Panc1 (cell line): Measurements from ENCODE around the gene ATP6V0D1. TPM values are rescaled to one million over a fixed set of nuclear protein-coding genes. Genes with fewer than 3 reads are reported as not detected.

Source experiments
- ATAC-seq: fragments of 200-7000 bp; cut with Tn5 transposase; 2 replicates; pipeline ENCODE4 v1.9.1; 2020; ENCODE audit warnings: mild to moderate bottlenecking, moderate library complexity
- BruUV-seq: library from RNA; stranded (reverse); fragments of 400-500 nt; replicated peaks from 2 replicates; lab custom pipeline; 2021; lab: Mats Ljungman, UMichigan
- CTCF ChIA-PET: fragments of 300-600 bp; sonication (Branson Sonifier 250); formaldehyde crosslinking; loops from one replicate; lab custom pipeline; 2022; ENCODE audit warnings: antibody characterized with exemption; lab: Charles Lee
- POLR2A ChIA-PET: fragments of 300-600 bp; sonication (Branson Sonifier 250); formaldehyde crosslinking; loops from one replicate; lab custom pipeline; 2022; ENCODE audit warnings: antibody characterized with exemption; lab: Charles Lee
- DNase-seq: peaks from one replicate; pipeline ENCODE4 v3.0.0-alpha.2; 2010; ENCODE audit warnings: low read depth, low spot score
- H3K27ac ChIP-seq: 2 replicates; pipeline ENCODE4 v1.5.1; 2011; ENCODE audit warnings: mild to moderate bottlenecking, low read length, inconsistent platforms
- H3K27me3 ChIP-seq: fragments of 200-500 bp; sonication (Bioruptor generic); 2 replicates; pipeline ENCODE4 v1.6.0; 2014; ENCODE audit warnings: low read length, inconsistent platforms; ENCODE audit not compliant: control insufficient read depth, insufficient read depth
- H3K36me3 ChIP-seq: fragments of 200-500 bp; sonication (Bioruptor generic); 2 replicates; pipeline ENCODE4 v1.5.1; 2014; ENCODE audit warnings: inconsistent platforms, mild to moderate bottlenecking, low read length, moderate library complexity; ENCODE audit not compliant: control insufficient read depth, insufficient read depth
- H3K4me1 ChIP-seq: 2 replicates; pipeline ENCODE4 v1.5.1; 2011; ENCODE audit warnings: inconsistent platforms, mild to moderate bottlenecking, low read length, moderate library complexity; ENCODE audit not compliant: control insufficient read depth, insufficient read depth
- H3K4me3 ChIP-seq, 2 experiments: 2 replicates each; pipeline ENCODE4 v1.5.1; 2011 to 2012; ENCODE audit warnings: low read depth in 2 of 2, low read length in 2 of 2, mild to moderate bottlenecking in 2 of 2, inconsistent platforms in 1 of 2, moderate library complexity in 1 of 2
- H3K9me3 ChIP-seq: fragments of 200-500 bp; sonication (Bioruptor generic); 2 replicates; pipeline ENCODE4 v1.5.1; 2014; ENCODE audit warnings: low read depth, mild to moderate bottlenecking, inconsistent platforms, low read length, moderate library complexity; ENCODE audit not compliant: control insufficient read depth, insufficient read depth
- POLR2AphosphoS5 ChIP-seq: IDR thresholded peaks from 2 replicates; pipeline ENCODE4 v1.6.1; 2012; ENCODE audit warnings: mild to moderate bottlenecking, low read depth, low read length, moderate library complexity
- SIN3A ChIP-seq: IDR thresholded peaks from 2 replicates; pipeline ENCODE4 v1.6.1; 2012; ENCODE audit warnings: low read depth, mild to moderate bottlenecking, low read length, moderate library complexity, borderline replicate concordance; ENCODE audit not compliant: insufficient read depth
- TCF7L2 ChIP-seq: IDR thresholded peaks from 2 replicates; pipeline ENCODE4 v1.6.1; 2011; ENCODE audit warnings: mild to moderate bottlenecking, low read depth, low read length, inconsistent platforms
- in situ Hi-C: cut with HindIII; loops from 2 replicates; pipeline ENCODE4 v1.10.0; 2016; ENCODE audit warnings: low sequenced_read_pairs, low pct_unique_long_range_greater_than_20kb
- intact Hi-C: fragments of 100-400 bp; cut with micrococcal nuclease; formaldehyde crosslinking; loops from one replicate; pipeline ENCODE4 v1.10.0; 2022; ENCODE audit not compliant: unreplicated experiment
- total RNA-seq: library from RNA; stranded (reverse); gene quantifications from one replicate; pipeline ENCODE4 v1.2.1, GENCODE V29; 2021; ENCODE audit not compliant: unreplicated experiment
- TF ChIP-seq, protein P1 (sequence below): fragments of 450-650 bp; IDR thresholded peaks from 2 replicates; pipeline ENCODE4 v1.5.1; 2017; ENCODE audit warnings: mild to moderate bottlenecking
- TF ChIP-seq, protein P2 (sequence below), 2 experiments: IDR thresholded peaks; 2 replicates each; pipeline ENCODE4 v1.6.1; 2011 to 2012; ENCODE audit warnings: low read depth in 2 of 2, control low read depth in 1 of 2, low read length in 1 of 2, mild to moderate bottlenecking in 1 of 2, moderate library complexity in 1 of 2; ENCODE audit not compliant: insufficient read depth in 1 of 2

The ATP6V0D1 gene
- total RNA-seq, 1 experiment from 2014 or later, result 70.8 TPM

GRCh38 chr16:67460168-67460567 lies 20.8 kb downstream of the ATP6V0D1 start:
- DNase-seq, result no peak
- Histone ChIP-seq H3K27ac (no peak overlapping the region), H3K36me3 (no peaks in the 10 kb centered on the region), H3K4me3 (no peak overlapping the region), H3K4me1 (no peaks in the 10 kb centered on the region), H3K9me3 (no peaks in the 10 kb centered on the region), H3K27me3 (no peaks in the 10 kb centered on the region)
- in situ Hi-C loops (no loop called here), intact Hi-C loops (no loop called here)
- no peak for ATAC-seq
- TF ChIP-seq, protein P1, sequence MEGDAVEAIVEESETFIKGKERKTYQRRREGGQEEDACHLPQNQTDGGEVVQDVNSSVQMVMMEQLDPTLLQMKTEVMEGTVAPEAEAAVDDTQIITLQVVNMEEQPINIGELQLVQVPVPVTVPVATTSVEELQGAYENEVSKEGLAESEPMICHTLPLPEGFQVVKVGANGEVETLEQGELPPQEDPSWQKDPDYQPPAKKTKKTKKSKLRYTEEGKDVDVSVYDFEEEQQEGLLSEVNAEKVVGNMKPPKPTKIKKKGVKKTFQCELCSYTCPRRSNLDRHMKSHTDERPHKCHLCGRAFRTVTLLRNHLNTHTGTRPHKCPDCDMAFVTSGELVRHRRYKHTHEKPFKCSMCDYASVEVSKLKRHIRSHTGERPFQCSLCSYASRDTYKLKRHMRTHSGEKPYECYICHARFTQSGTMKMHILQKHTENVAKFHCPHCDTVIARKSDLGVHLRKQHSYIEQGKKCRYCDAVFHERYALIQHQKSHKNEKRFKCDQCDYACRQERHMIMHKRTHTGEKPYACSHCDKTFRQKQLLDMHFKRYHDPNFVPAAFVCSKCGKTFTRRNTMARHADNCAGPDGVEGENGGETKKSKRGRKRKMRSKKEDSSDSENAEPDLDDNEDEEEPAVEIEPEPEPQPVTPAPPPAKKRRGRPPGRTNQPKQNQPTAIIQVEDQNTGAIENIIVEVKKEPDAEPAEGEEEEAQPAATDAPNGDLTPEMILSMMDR, result no peak
- TF ChIP-seq TCF7L2, result no peak
- no peak for TF ChIP-seq POLR2AphosphoS5
- TF ChIP-seq, protein P2, sequence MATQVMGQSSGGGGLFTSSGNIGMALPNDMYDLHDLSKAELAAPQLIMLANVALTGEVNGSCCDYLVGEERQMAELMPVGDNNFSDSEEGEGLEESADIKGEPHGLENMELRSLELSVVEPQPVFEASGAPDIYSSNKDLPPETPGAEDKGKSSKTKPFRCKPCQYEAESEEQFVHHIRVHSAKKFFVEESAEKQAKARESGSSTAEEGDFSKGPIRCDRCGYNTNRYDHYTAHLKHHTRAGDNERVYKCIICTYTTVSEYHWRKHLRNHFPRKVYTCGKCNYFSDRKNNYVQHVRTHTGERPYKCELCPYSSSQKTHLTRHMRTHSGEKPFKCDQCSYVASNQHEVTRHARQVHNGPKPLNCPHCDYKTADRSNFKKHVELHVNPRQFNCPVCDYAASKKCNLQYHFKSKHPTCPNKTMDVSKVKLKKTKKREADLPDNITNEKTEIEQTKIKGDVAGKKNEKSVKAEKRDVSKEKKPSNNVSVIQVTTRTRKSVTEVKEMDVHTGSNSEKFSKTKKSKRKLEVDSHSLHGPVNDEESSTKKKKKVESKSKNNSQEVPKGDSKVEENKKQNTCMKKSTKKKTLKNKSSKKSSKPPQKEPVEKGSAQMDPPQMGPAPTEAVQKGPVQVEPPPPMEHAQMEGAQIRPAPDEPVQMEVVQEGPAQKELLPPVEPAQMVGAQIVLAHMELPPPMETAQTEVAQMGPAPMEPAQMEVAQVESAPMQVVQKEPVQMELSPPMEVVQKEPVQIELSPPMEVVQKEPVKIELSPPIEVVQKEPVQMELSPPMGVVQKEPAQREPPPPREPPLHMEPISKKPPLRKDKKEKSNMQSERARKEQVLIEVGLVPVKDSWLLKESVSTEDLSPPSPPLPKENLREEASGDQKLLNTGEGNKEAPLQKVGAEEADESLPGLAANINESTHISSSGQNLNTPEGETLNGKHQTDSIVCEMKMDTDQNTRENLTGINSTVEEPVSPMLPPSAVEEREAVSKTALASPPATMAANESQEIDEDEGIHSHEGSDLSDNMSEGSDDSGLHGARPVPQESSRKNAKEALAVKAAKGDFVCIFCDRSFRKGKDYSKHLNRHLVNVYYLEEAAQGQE (IDR thresholded peaks at IDR 0.05; ENCODE audit: insufficient read depth in 1 of 2, low read depth in 2 of 2, low read length in 1 of 2), result no peak
- no peak for TF ChIP-seq SIN3A
- ChIA-PET POLR2A (no interaction called here), CTCF (no interaction called here)
- no TSS peak for BruUV-seq

GRCh38 chr16:67459861-67460150 lies 21.2 kb downstream of the ATP6V0D1 start:
- no TSS peak for BruUV-seq
- ATAC-seq (no peak), DNase-seq (no peak)
- H3K9me3 ChIP-seq, result no peaks in the 10 kb centered on the region
- H3K4me3 ChIP-seq, result no peak overlapping the region
- intact Hi-C loops (no loop called here), in situ Hi-C loops (no loop called here)
- POLR2A ChIA-PET, result no interaction called here
- no peaks in the 10 kb centered on the region for H3K27me3 ChIP-seq
- TF ChIP-seq, protein P2 (IDR thresholded peaks at IDR 0.05; ENCODE audit: insufficient read depth in 1 of 2, low read depth in 2 of 2, low read length in 1 of 2), result no peak
- TF ChIP-seq POLR2AphosphoS5, result no peak
- TF ChIP-seq, protein P1, result no peak
- no peak for TF ChIP-seq TCF7L2
- TF ChIP-seq SIN3A, result no peak
- H3K36me3 ChIP-seq, result no peaks in the 10 kb centered on the region
- no peaks in the 10 kb centered on the region for H3K4me1 ChIP-seq
- CTCF ChIA-PET, result no interaction called here
- no peak overlapping the region for H3K27ac ChIP-seq
